ENCODE data around the gene RPGRIP1. TPM values are rescaled to one million over a fixed set of nuclear protein-coding genes. Genes with fewer than 3 reads are reported as not detected.

RPGRIP1 gene
- polyA plus RNA-seq, 1 of the 3 experiments (the other 2 are of a cell fraction): not detected

DNA sequence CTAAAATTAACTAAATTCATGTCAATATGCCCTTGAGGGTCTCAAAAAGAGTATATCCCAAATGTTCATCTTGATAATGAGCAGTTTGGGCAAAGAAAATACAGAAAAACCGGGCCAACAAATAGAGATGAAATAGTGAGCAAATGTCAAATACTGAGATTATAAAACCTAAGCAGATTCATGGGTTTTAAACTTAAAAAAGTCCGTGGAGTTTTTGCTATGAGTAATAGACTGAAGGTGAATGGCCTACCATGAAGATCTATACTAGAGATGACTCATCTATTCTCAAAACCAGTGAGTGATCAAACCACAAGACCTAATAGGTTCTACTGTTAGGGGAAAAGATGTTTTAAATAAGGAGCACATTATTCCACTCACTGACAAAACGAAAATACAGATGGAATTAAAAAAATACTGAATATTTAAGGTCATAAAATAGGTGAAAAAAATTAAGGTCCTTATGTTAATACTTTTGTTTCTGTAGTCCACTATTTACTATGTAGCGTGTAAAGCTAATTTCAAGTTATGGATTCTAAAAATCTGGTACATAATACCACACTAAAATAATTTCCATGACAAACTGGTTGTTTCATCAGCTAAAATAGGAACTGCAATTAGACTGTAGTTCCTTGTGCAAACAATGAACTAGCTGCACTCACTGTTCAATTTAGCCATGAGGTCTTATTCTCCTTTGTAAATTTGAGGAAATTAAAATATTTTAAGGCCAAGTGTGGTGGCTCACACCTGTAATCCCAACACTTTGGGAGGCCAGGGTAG lies 15.7 kb upstream of the RPGRIP1 start:
- ChIA-PET POLR2A (interaction anchor here (1.0 kb wide), 1 partner anchor 9 kb away, joined by 3 read pairs; no protein-coding TSS in a partner anchor), CTCF (interaction anchor here (1.1 to 1.3 kb wide), 2 partner anchors 22 to 24 kb away, joined by 3 to 4 read pairs; no protein-coding TSS in a partner anchor)
- no peak for DNase-seq
- Histone ChIP-seq H2AFZ (ENCODE audit: low read depth) (no peak overlapping the region), H3K27me3 (ENCODE audit: insufficient read depth) (no peaks in the 10 kb centered on the region), H3K36me3 (replicated peaks in 1 of 2; ENCODE audit: control insufficient read depth in 1 of 2, insufficient read depth in 2 of 2, low read length in 1 of 2) (peaks cover 62 to 80% of the 10 kb centered on the region in 2 experiments), H3F3A (replicated peaks; ENCODE audit: insufficient read depth) (peaks cover 61% of the 10 kb centered on the region), H3K4me2 (peak overlapping the region; percentile 90), H3K4me3 (ENCODE audit: low read depth in 2 of 2, low read length in 1 of 2) (no peak overlapping the region; a peak in 1 of 4 replicates), H3K9me3 (no peaks in the 10 kb centered on the region), H3K9ac (no peak overlapping the region; the same call in 1 of the 2 replicates), H3K27ac (ENCODE audit: low read depth in 2 of 2, low read length in 1 of 2) (peak overlapping the region; percentile 8 to 78; a peak in 3 of 4 replicates), H3K9me2 (no peaks in the 10 kb centered on the region), H3K79me2 (ENCODE audit: insufficient read depth) (peaks cover 100% of the 10 kb centered on the region), H4K20me1 (ENCODE audit: insufficient read depth) (peaks cover 94% of the 10 kb centered on the region), H3K4me1 (ENCODE audit: control insufficient read depth in 1 of 2, insufficient read depth in 2 of 2, low read depth in 1 of 2, low read length in 1 of 2) (peaks cover 13 to 35% of the 10 kb centered on the region in 2 experiments)
- WGBS (ENCODE audit: low lambda C conversion rate): 26% methylated on average over 4 of the region's 4 CpGs
- TF ChIP-seq FOXM1 (IDR thresholded peaks at IDR 0.05; ENCODE audit: low read depth) (no peak), USF2 (IDR thresholded peaks at IDR 0.05; ENCODE audit: borderline replicate concordance, low read depth, low read length) (no peak), TEAD4 (IDR thresholded peaks at IDR 0.05; ENCODE audit: borderline replicate concordance, insufficient read depth) (no peak), EZH2phosphoT487 (IDR thresholded peaks at IDR 0.05; ENCODE audit: borderline replicate concordance, low read depth) (no peak), USF1 (IDR thresholded peaks at IDR 0.05; ENCODE audit: borderline replicate concordance, low read depth) (no peak), RAD21 (IDR thresholded peaks at IDR 0.05; ENCODE audit: low read length) (no peak), ELF1 (IDR thresholded peaks at IDR 0.05) (no peak), JUND (IDR thresholded peaks at IDR 0.05) (peak; percentile 82), GABPA (IDR thresholded peaks at IDR 0.05; ENCODE audit: low read depth) (no peak), FOXJ3 (CRISPR knock-in tag; IDR thresholded peaks at IDR 0.05) (no peak), MEF2A (IDR thresholded peaks at IDR 0.05; ENCODE audit: borderline replicate concordance, low read depth) (no peak), TCF12 (IDR thresholded peaks at IDR 0.05) (peak; percentile 52), TAF1 (IDR thresholded peaks at IDR 0.05; ENCODE audit: borderline replicate concordance, low read depth, low read length) (no peak), SMC3 (IDR thresholded peaks at IDR 0.05; ENCODE audit: low read depth, low read length) (no peak), RCOR1 (IDR thresholded peaks at IDR 0.05; ENCODE audit: low read length) (no peak), RXRA (IDR thresholded peaks at IDR 0.05; ENCODE audit: borderline replicate concordance, low read depth) (no peak), PBX3 (IDR thresholded peaks at IDR 0.05) (peak; percentile 21; the same call in 1 of the 2 replicates), GATA2 (CRISPR knock-in tag; IDR thresholded peaks at IDR 0.05) (no peak), MXI1 (IDR thresholded peaks at IDR 0.05; ENCODE audit: low read depth, low read length) (no peak), SIN3A (IDR thresholded peaks at IDR 0.05; ENCODE audit: borderline replicate concordance, low read depth, low read length) (no peak)
- TF ChIP-seq, protein P1, sequence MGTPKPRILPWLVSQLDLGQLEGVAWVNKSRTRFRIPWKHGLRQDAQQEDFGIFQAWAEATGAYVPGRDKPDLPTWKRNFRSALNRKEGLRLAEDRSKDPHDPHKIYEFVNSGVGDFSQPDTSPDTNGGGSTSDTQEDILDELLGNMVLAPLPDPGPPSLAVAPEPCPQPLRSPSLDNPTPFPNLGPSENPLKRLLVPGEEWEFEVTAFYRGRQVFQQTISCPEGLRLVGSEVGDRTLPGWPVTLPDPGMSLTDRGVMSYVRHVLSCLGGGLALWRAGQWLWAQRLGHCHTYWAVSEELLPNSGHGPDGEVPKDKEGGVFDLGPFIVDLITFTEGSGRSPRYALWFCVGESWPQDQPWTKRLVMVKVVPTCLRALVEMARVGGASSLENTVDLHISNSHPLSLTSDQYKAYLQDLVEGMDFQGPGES (IDR thresholded peaks at IDR 0.05; ENCODE audit: low read depth, low read length): no peak
- TF ChIP-seq, protein P2, sequence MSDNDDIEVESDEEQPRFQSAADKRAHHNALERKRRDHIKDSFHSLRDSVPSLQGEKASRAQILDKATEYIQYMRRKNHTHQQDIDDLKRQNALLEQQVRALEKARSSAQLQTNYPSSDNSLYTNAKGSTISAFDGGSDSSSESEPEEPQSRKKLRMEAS (IDR thresholded peaks at IDR 0.05; ENCODE audit: low read depth): no peak
- TF ChIP-seq, protein P3, sequence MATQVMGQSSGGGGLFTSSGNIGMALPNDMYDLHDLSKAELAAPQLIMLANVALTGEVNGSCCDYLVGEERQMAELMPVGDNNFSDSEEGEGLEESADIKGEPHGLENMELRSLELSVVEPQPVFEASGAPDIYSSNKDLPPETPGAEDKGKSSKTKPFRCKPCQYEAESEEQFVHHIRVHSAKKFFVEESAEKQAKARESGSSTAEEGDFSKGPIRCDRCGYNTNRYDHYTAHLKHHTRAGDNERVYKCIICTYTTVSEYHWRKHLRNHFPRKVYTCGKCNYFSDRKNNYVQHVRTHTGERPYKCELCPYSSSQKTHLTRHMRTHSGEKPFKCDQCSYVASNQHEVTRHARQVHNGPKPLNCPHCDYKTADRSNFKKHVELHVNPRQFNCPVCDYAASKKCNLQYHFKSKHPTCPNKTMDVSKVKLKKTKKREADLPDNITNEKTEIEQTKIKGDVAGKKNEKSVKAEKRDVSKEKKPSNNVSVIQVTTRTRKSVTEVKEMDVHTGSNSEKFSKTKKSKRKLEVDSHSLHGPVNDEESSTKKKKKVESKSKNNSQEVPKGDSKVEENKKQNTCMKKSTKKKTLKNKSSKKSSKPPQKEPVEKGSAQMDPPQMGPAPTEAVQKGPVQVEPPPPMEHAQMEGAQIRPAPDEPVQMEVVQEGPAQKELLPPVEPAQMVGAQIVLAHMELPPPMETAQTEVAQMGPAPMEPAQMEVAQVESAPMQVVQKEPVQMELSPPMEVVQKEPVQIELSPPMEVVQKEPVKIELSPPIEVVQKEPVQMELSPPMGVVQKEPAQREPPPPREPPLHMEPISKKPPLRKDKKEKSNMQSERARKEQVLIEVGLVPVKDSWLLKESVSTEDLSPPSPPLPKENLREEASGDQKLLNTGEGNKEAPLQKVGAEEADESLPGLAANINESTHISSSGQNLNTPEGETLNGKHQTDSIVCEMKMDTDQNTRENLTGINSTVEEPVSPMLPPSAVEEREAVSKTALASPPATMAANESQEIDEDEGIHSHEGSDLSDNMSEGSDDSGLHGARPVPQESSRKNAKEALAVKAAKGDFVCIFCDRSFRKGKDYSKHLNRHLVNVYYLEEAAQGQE (IDR thresholded peaks at IDR 0.05; ENCODE audit: low read depth, low read length): no peak

Measured in SK-N-SH (cell line).